GM06990 (cell line): Measurements from ENCODE around the gene TLK1.
A peak's percentile ranks its signal among the peaks of the same experiment; 100 is the strongest.

ENCODE experiments used
- DNase-seq: peaks from one replicate; pipeline ENCODE4 v3.0.0-alpha.2; 2011; ENCODE audit not compliant: insufficient read length; ENCODE audit errors: extremely low read depth
- H3K27me3 ChIP-seq: replicated peaks from 2 replicates; pipeline ENCODE4 v1.6.0; 2011; ENCODE audit warnings: low read length; ENCODE audit not compliant: control insufficient read depth, insufficient read depth
- H3K36me3 ChIP-seq: 2 replicates; pipeline ENCODE4 v1.5.1; 2011; ENCODE audit warnings: low read length; ENCODE audit not compliant: control insufficient read depth, insufficient read depth
- H3K4me3 ChIP-seq: replicated peaks from 2 replicates; pipeline ENCODE4 v1.5.1; 2011; ENCODE audit warnings: low read depth, mild to moderate bottlenecking, control low read depth, low read length
- CTCF ChIP-seq: IDR thresholded peaks from 2 replicates; pipeline ENCODE4 v1.5.1; 2011; ENCODE audit warnings: low read length, control low read depth, mild to moderate bottlenecking, inconsistent platforms; ENCODE audit not compliant: insufficient read depth, poor library complexity, severe bottlenecking

The TLK1 gene

GRCh38 chr2:170966648-170967396 lies 193.9 kb downstream of the TLK1 start:
- peaks cover 17% of the 10 kb centered on the region for H3K36me3 ChIP-seq
- peak; percentile 25 for TF ChIP-seq CTCF
- H3K4me3 ChIP-seq = no peak overlapping the region
- no peak for DNase-seq
- H3K27me3 ChIP-seq = no peaks in the 10 kb centered on the region

GRCh38 chr2:170965446-170966225 lies 195.1 kb downstream of the TLK1 start:
- no peak overlapping the region for H3K4me3 ChIP-seq
- no peak for DNase-seq
- peaks cover 22% of the 10 kb centered on the region for H3K36me3 ChIP-seq
- TF ChIP-seq CTCF = no peak
- no peaks in the 10 kb centered on the region for H3K27me3 ChIP-seq

- Histone ChIP-seq H3K4me3 (no peak overlapping the region), H3K27me3 (no peaks in the 10 kb centered on the region), H3K36me3 (peaks cover 22% of the 10 kb centered on the region)
- no peak for TF ChIP-seq CTCF
- DNase-seq = no peak
Observed at GRCh38 chr2:170963386-170963785, 197.3 kb downstream of the TLK1 start.

DNA sequence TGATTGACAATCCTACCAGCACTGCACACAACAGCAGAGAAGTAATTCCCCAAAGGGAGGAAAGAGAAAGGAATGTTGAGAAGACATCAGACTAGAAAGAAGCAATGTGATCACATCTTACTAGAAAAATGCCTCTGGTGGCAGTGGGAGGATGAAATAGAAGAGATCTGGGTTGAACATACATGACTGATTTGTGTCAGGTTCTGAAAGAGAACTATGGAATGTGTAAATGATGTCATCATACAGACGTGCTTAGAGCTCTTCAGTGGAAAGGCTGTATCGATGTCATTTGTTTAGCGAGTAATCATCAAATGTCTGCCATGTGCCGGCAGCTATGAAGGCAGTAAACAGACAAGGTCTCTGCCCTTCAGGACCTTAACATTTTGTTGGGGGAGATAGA lies 206.8 kb downstream of the TLK1 start:
- H3K36me3 ChIP-seq = peaks cover 12% of the 10 kb centered on the region
- DNase-seq = no peak
- H3K27me3 ChIP-seq = no peaks in the 10 kb centered on the region
- no peak overlapping the region for H3K4me3 ChIP-seq
- TF ChIP-seq CTCF = no peak

- Histone ChIP-seq H3K27me3 (no peaks in the 10 kb centered on the region), H3K36me3 (peaks cover 10% of the 10 kb centered on the region), H3K4me3 (no peak overlapping the region)
- no peak for TF ChIP-seq CTCF
- DNase-seq = peak; percentile 67
Observed at GRCh38 chr2:170950221-170950761, 210.4 kb downstream of the TLK1 start.
